GM18499 (cell line): ENCODE results near the gene MAP4K4.
"Not testable (repeated sequence)": the region's sequence is repeated elsewhere in the genome, so short reads cannot be mapped to it uniquely, and the experiment has no call there.

ENCODE experiments used
- ATAC-seq: cut with Tn5 transposase; IDR thresholded peaks from one replicate; pipeline ENCODE4 v1.9.1; 2021; ENCODE audit warnings: moderate number of reproducible peaks; ENCODE audit not compliant: insufficient read depth, unreplicated experiment

MAP4K4 gene

DNA sequence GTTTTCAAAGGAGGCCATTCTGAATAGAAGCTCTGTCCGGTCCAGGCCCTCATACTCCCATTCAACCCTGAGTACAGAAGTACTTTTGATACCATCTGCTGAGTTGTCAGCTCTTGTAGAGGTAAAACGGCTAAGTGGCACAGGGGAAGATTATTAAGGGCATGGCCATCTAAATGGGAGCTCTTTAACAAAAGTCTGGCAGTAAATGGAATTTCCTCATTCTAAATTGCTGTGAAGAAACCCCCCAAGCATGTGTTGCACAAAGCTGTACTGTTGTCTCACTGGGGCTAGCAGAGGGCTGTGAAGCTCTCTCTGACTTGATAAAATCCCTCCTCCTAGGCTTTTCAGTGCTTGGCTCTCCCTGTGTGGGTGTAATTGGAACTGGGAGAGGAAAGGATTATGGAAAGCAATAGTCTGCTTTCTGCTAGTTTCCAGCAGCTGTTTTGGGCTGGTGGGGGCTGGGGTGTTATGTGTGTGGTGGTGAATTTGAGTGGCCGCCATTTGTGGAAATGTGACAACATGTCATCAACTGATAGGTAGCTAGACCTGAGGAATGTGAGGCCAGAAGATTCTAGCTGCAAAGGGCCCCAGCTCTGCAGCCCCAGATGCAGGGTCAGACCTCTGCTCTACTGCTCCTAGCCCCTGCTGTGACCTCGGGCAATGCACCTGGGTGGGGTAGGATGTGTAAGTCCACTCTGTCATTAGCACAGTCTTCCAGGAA lies 65.1 kb downstream of the MAP4K4 start:
- no peak for ATAC-seq

DNA sequence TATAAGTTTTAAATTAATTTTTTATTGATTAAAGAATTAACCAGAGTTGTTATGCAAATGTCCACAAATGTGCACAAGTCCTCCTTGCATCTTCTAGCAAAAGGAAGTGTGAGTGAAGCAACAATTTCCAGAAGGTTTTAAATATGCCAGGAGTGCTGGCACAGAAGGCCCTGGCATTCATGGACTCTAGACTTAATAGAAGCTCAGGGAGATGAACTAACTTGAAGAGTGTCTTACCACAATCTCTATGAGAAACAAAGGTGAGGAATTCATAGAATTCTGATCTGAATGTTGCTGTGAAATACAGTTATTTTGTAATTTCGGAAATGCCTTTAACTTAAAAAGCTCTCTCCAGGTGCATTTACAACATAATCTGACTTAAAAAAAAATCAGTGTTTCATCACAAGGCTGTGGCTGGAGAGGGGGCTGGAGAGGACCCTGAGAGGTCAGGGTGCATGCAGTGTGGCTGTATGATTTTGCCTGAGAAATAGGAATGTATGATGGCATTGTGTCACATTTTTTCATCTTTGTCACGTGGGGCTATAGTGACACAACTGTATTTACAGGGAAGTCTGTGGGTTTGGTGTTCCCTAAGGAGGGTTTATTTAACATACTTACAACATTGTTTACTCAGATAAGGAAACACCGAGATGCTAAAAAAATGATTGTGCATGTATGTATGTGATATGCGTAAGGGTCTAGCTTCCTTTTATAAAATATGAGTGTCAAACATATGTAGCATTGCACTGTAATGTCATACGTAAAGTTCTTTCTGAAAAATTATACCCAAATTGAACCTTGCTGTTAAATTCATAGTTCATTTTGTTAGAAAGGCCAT lies 66.2 kb downstream of the MAP4K4 start:
- ATAC-seq, result no peak

DNA sequence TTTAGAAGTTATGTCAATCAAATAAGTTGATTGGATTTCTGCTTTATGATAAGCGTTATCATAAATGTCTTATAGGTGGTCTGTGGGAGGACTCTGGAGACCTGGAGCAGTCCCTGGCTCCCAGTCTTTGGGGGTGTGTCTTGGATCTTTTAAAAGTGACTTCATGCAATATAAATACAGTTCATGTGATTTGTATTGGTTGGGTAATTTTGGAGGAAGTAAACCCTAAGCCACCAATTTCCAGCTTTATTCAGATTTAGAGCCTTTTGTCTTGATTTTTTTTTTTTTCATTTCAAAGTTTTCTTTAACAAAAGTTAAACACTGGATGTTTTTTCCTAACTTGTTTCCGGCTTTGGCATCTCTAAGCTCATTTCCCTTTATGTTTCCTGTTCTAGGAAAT lies 68.8 kb downstream of the MAP4K4 start:
- no peak for ATAC-seq

DNA sequence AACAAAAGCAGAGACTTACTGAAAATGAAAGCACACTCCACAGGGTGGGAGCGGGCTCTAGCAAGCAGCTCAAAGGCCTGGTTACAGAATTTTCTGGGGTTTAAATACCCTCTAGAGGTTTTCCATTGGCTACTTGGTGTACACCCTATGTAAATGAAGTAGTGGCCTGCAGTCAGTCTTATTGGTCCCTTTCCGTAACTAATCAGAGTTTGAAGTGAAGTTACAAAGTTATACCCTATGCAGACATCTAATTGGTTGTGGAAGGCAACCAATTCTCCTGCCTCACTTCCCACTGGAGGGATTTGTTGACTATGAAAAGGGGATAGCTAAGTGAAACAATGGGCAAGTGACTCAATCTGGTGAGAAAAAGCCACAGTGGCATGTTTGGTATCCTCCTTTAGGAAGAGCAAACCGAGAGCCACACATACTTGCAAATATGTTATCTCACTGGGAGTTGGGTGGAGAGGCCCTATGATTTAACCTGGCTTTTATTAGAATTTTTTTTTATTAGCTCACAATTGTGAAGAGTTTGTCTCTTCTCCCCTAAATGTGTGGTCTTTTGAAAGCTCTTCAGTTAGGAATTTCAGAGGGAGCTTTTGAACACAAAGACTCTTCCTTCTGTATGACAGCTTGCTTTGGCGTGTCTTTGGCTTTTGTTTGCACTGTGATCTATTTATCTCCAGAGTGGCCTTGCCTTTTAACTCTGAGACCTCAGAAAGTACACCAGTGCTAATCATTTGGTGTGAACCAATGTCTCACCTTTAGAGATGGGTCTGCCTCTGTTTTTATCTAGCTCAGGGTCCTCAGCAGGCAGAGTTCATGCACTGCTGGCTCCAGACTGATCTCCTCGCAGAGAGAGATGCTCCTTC lies 69.6 kb downstream of the MAP4K4 start:
- ATAC-seq, result no peak

DNA sequence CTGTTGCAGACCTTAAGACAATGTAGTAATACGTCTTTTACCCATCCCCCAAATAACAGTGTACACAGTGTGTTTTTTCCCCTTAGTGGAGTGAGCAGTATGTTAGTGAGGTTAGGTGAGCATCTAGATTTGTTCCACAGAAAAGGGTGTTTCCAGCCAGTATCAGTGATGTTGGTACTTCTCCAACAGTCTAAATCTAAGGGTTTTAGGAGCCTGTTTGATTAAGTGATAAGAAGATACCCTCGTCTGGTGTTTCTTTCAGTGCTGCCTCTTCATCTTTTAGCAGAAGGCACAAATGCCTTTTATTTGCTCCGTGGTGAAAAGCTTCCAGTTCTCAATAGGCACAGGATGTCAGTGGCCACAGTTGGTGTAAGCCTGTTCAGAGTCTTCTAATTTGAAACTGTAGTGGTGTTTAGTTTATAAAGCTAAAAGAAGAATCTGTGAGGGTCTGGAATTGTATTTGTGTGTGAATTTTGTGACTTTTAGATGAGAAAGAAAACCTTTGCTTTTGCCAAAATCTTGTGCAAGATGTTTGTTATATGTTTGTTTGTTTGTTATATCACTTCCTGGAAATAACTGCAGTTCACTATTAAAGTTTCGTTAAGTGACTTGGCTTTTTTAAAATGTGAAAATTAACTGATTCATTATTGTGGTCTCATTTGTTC lies 71.2 kb downstream of the MAP4K4 start:
- ATAC-seq, result no peak

DNA sequence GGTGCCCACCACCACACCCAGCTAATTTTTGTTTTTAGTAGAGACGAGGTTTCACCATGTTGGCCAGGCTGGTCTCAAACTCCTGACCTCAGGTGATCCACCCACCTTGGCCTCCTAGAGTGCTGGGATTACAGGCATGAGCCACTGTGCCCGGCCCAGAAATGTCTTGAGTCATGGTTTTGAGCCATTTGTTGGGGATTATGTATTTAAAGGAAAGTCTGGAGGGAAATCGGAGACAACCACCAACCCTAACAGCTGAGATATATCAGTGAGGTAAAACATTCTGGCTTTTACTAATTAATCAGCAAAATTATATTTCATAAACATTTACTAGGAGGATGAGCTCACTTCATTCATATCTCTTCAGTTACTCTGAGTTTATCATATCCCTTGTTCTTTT lies 72.2 kb downstream of the MAP4K4 start:
- not testable (repeated sequence) for ATAC-seq

DNA sequence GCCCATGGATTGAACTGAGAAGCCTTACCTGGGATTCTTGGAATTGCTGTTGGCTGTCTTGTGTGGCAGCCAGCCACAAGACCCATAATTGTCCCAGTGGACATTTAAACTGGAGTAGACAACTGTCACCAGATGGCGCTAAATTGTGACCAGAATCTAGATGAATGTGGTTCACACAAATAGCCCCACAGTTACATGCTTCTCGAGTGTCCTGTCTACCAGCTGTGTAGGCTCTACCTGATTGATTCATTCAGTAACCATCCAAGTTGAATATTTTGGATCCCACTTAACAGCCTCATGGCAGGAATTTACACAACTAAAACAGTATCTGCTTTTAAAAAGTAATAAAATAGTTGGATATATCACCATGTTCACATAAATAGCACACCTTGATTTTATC lies 73.2 kb downstream of the MAP4K4 start:
- peak; percentile 57 for ATAC-seq

DNA sequence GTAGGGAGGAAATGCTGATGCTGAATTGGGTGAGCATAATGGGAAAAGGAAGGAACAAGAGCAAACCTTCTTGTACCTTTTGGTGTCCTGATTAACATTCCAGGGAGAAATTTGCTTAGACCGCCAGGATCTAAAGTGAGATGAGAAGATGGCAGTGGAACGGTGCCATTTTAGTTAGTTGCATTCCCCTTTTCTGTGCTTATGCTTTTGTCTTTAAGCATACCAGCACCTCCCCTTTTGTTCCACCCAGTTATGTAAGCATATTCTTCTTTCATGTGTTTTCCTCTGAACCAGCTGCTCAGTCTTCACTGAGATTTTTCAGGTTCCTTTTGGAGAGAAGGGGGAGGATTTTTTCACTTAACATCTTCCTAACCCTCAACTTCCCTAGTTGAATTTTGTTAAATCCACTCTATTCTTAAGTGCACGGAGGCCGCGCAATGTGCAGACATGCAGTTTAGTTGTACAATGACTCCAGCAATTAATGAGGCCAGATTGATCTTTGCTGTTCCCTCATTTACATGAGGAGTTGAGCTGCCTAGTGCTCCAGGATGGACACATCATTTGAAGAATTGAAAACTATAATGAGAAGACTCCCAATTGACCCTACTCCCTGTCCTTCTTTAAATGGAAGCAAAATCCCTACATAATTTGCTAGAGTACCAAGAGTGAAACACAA lies 73.9 kb downstream of the MAP4K4 start:
- ATAC-seq, result no peak

DNA sequence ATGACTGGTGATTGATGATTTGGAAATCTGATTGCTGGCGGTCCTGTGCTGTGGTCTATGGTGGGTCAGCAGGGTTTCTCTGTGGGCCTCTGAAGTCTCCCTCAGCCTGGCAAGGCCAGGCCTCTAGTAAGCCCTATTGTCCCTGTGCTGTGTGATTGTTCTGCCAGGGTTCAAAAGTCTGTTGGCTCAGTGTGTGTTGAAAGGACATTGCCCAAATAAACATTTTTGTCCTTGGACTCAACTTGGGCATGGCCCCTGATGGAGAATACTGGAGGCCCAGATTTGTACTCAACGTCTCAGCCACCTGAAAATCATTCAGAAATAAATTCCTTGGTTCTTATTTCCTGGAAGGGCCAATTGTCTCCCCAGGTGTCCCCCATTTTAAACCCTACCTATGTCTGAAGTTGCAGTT lies 74.4 kb downstream of the MAP4K4 start:
- no peak for ATAC-seq

DNA sequence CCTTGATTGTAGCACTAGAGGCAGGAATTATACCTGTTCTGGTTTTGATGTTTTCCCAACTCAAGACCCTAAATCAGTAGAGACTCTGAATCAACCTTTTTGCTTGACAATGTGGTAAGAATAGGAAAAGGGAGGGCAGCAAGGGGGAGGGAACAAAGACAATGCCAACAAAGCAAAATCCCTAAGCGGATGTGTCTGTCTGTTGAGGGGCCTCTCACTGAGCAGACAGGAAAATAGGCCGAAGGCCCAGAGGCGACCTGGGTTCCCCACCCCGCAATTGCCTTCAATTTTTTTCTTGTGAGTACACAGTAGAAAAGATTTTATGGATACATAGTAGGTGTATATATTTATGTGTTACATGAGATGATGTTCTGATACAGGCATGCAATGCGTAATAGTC lies 75.6 kb downstream of the MAP4K4 start:
- no peak for ATAC-seq

DNA sequence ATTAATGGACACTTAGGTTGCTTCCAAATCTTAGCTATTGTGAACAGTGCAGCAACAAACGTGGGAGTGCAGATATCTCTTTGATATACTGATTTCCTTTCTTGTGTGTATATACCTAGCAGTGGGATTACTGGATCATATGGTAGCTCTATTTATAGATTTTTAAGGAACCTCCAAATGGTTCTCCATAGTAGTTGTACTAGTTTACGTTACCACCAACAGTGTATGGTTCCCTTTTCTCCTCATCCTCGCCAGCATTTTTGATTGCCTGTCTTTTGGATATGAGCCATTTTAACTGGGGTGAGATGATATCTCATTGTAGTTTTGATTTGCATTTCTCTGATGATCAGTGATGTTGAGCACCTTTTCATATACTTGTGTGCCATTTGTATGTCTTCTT lies 76.5 kb downstream of the MAP4K4 start:
- ATAC-seq, result not testable (repeated sequence)

DNA sequence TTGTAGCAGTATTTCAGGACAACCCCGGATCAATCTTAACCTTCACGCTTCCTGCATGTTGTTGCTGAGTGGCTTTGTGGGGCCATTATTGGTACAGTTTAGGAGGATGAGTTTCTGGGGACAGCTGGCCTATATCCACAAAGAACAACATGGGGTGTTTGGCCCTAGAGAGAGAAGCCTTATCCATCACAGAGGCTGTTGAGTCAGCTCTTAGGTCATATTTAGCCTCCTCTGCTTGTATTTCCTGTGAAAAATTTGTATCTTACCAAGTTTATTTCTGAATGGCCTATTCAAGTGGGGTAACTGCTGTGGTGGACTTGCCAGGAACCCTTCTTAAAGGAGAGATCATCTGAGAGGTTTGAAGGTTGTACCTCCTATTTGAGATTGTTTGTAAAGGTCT lies 77.6 kb downstream of the MAP4K4 start:
- no peak for ATAC-seq

DNA sequence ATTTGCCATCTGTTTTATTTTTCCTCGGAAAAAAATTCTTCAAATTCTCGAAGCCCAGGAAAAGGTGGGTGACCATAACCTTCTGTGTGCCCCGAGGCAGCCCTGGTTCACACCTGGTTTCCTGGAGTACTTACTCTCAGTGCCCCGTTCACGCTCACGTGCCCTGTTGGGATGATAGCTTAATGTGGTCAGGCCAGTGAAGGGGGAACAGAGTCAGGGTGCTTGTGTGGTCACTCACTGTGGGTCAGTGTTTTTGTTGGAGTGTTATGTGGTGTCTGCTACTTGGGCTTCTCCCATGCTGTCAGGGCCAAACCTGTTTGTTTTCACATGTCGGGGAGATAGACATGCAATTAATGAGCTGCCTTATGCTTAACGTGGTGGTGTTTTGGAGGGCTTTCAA lies 78.1 kb downstream of the MAP4K4 start:
- ATAC-seq, result no peak

DNA sequence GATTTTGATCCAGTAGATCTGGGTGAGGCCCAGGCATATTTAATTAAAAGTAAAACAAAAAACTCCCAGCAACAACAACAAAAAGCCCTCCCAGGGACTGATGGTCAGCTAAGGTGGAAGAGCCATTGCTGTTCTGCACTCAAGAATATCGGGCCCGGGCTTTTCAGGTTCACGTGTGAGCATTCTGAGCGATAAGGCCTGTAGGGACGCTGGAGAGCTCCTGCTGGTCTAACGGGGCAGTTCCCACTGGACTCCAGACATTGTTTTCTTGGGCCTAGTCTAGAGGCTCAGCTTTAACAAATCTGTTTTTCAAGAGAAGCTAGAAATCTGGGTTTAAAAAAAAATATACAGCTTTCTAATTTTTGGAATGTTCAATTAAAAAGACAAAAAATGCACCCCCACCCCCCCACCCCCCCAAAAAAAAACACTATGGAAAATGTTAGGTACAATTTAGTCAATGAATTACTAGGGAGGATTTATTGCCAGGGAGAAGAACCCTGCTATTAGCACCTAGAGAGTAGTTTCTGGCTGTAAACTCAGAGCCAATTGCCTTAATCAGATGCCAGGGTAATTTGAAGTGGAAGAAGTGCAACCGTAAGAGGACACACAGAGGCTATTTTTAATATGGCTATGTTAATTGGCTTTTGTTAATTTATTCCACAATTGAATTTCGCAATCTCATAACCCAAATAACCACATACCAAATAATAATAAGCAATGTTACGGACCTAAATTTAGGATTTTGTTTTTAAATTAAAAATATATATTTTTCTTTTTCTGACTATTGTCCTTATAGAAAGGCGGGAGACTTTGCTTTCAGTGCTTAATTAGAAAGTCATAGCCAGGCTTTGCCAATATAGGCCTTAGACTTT lies 78.9 kb downstream of the MAP4K4 start:
- no peak for ATAC-seq

DNA sequence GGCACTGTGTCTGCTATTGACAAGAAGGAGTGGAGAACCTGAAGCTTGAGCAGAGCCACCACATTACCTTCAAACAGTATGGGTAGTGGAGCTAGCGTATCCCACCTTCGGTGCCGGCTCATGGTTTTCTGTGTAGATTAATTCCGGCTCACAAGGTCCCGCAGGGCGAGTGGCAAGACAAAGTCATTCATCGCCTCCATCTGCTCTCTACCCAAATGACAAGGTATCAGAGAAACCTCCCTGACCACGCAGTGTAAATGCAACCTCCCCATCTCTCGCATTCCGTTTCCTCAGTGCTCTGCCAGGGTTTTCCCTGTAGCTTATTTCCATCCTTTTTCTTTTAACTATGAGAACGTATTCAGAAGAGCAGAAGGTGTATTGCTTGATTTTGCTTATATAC lies 79.8 kb downstream of the MAP4K4 start:
- ATAC-seq, result no peak

DNA sequence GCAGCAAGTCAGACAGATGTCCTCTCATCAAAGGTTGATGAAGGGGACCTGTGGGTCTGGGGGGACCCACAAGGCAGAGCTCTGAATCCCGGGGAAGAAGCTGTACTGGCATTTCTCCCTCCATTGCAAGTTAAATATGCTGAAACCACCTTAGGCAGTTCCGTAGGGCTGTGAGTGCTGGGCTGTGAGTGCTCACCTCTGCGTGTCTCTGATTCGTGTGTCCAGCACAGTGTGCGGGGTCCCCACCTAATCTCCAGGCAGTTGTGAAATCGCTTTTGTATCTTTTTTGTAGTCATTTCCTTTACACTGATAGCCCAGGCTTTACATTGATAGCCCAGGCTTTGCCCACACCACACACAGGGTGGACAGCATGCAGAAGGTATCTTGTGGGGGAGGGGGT lies 80.6 kb downstream of the MAP4K4 start:
- ATAC-seq, result no peak

DNA sequence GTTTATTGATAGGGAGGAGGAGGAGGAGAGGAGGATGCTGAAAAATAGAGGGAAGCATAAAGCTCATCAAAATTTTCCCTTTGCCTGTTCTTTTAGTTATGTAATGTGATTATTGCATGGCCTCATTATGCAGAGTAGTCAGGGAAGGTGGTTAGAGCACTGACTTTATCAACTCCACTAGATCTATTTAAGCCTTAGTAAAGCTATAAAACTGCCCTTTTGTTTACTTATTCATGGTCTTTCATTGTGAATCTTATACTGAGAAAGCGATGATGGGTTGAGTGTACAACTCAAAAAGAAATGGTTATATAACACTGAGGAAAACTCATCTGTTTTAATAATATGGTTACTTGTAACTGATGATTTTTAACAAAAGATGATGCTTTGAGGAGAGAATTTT lies 81.7 kb downstream of the MAP4K4 start:
- ATAC-seq, result no peak

DNA sequence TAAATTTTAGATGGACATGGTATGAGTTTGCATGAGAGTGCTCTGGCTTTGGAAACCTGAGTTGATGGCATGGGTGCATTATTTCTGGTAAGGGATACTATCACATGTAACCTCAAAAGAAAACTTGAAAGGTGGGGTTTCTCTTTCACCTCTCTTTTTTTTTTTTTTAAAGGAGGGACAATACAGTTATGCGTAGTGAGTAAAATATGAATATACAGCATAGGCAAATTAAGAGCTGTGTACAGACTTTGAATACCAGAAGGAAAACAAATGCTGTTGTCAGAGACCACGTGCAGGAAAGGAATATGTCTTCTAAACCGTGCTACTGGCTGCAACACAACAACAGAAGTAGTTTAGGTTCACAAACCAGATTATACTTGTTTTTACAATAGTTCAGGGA lies 82.1 kb downstream of the MAP4K4 start:
- no peak for ATAC-seq

DNA sequence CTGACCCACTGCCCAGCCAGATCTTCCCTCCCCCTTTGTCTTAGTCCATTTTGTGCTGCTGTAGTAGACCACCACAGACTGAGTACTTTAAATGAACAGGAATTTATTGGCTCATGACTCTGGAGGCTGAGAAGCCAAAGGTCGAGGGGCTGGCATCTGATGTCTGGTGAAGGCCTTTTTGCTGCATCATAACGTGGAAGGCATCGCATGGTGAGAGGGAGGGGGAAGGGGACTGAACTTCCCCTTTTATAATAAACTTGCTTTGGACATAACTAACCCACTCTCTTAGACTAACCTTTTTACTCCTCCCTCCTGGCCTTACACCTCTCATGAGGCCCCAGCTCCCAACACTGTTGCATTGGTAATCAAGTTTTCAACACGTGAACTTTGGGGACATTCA lies 83.8 kb downstream of the MAP4K4 start:
- ATAC-seq, result no peak
